Renal pelvis (tissue), 4 donors: ENCODE data around the gene INPP4B. TPM values are rescaled to one million over a fixed set of nuclear protein-coding genes. Genes with fewer than 3 reads are reported as not detected.
"Not testable (repeated sequence)": the region's sequence is repeated elsewhere in the genome, so short reads cannot be mapped to it uniquely, and the experiment has no call there.

Experiments
- DNase-seq: peaks from one replicate; pipeline ENCODE4 v3.0.0-alpha.2; 2013
- polyA plus RNA-seq, 3 donors: library from polyadenylated mRNA; unstranded; fragments of 120-200 nt; gene quantifications; one replicate each; pipeline ENCODE4 v1.2.1, GENCODE V29; 2013; ENCODE audit not compliant: insufficient read length in 3 of 3

The INPP4B gene
- polyA plus RNA-seq, 3 donors, result 8.4 to 9.4 (median 8.4) TPM

- no peak for DNase-seq
Measured at GRCh38 chr4:142826503-142827241, 19.4 kb downstream of the INPP4B start.

- DNase-seq, result no peak
Measured at GRCh38 chr4:142824368-142824767, 21.7 kb downstream of the INPP4B start.

- DNase-seq, result no peak
Measured at GRCh38 chr4:142823796-142824195, 22.3 kb downstream of the INPP4B start.

- no peak for DNase-seq
Measured at GRCh38 chr4:142818476-142818875, 27.6 kb downstream of the INPP4B start.

GRCh38 chr4:142818031-142818430 is 28.1 kb downstream of the INPP4B start:
- no peak for DNase-seq

- no peak for DNase-seq
Measured at GRCh38 chr4:142817442-142817841, 28.7 kb downstream of the INPP4B start.

- DNase-seq, result no peak
Measured at GRCh38 chr4:142815834-142816233, 30.3 kb downstream of the INPP4B start.

GRCh38 chr4:142813388-142813787 is 32.7 kb downstream of the INPP4B start:
- no peak for DNase-seq

GRCh38 chr4:142812091-142812490 is 34.0 kb downstream of the INPP4B start:
- DNase-seq, result no peak

GRCh38 chr4:142811034-142811433 is 35.1 kb downstream of the INPP4B start:
- no peak for DNase-seq

GRCh38 chr4:142809559-142809958 is 36.5 kb downstream of the INPP4B start:
- no peak for DNase-seq

- not testable (repeated sequence) for DNase-seq
Measured at GRCh38 chr4:142803879-142804278, 42.2 kb downstream of the INPP4B start.

- DNase-seq, result no peak
Measured at GRCh38 chr4:142801966-142802365, 44.1 kb downstream of the INPP4B start.

GRCh38 chr4:142781114-142781513 is 65.0 kb downstream of the INPP4B start:
- no peak for DNase-seq

- no peak for DNase-seq
Measured at GRCh38 chr4:142778900-142779299, 67.2 kb downstream of the INPP4B start.

GRCh38 chr4:142778430-142778829 is 67.7 kb downstream of the INPP4B start:
- DNase-seq, result no peak

GRCh38 chr4:142777045-142777743 is 68.9 kb downstream of the INPP4B start:
- DNase-seq, result no peak

- DNase-seq, result no peak
Measured at GRCh38 chr4:142776026-142776425, 70.1 kb downstream of the INPP4B start.

GRCh38 chr4:142773505-142773904 is 72.6 kb downstream of the INPP4B start:
- DNase-seq, result no peak

GRCh38 chr4:142762280-142762679 is 83.8 kb downstream of the INPP4B start:
- DNase-seq, result no peak

GRCh38 chr4:142752202-142752786 is 93.8 kb downstream of the INPP4B start:
- DNase-seq, result peak; percentile 35

GRCh38 chr4:142743121-142743825 is 102.8 kb downstream of the INPP4B start:
- no peak for DNase-seq
